ENCODE data around the gene RABGAP1L.

- no peak for TF ChIP-seq EZH2 (IDR thresholded peaks at IDR 0.05)
- no peak for TF ChIP-seq POLR2AphosphoS5 (IDR thresholded peaks at IDR 0.05; ENCODE audit: borderline replicate concordance, low read depth, low read length)
- no peak for TF ChIP-seq FOXP2 (optimal IDR thresholded peaks at IDR 0.05; ENCODE audit: control extremely low read depth, extremely low read length, insufficient read depth)
Measured at GRCh38 chr1:174623324-174624035, 464.2 kb downstream of the RABGAP1L start.
